Gastrocnemius medialis (tissue), 4 donors: ENCODE data around the gene ZNF619.

ENCODE experiments used
- POLR2A ChIP-seq, 2 donors: fragments of 450-650 bp; IDR thresholded peaks; one replicate each; pipeline ENCODE4 v1.6.1; 2017; ENCODE audit warnings: antibody characterized with exemption in 2 of 2, mild to moderate bottlenecking in 2 of 2, moderate library complexity in 2 of 2
- TF ChIP-seq, protein P1 (sequence below), 5 experiments: fragments of 450-650 bp in 3 of 5; fragments of 200-600 bp in 2 of 5; sonication (generic) in 2 of 5; IDR thresholded peaks in 4 of 5; conservative IDR thresholded peaks in 1 of 5; 1 replicate in 4 of 5; 2 replicates in 1 of 5; pipeline ENCODE4 v1.5.1; 2016 to 2019; ENCODE audit warnings: antibody characterized with exemption in 5 of 5, mild to moderate bottlenecking in 3 of 5, moderate library complexity in 3 of 5

- TF ChIP-seq, protein P1, sequence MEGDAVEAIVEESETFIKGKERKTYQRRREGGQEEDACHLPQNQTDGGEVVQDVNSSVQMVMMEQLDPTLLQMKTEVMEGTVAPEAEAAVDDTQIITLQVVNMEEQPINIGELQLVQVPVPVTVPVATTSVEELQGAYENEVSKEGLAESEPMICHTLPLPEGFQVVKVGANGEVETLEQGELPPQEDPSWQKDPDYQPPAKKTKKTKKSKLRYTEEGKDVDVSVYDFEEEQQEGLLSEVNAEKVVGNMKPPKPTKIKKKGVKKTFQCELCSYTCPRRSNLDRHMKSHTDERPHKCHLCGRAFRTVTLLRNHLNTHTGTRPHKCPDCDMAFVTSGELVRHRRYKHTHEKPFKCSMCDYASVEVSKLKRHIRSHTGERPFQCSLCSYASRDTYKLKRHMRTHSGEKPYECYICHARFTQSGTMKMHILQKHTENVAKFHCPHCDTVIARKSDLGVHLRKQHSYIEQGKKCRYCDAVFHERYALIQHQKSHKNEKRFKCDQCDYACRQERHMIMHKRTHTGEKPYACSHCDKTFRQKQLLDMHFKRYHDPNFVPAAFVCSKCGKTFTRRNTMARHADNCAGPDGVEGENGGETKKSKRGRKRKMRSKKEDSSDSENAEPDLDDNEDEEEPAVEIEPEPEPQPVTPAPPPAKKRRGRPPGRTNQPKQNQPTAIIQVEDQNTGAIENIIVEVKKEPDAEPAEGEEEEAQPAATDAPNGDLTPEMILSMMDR (IDR thresholded peaks at IDR 0.05 in 4 of 5, conservative IDR thresholded peaks at IDR 0.05 in 1 of 5) = no peak
- TF ChIP-seq POLR2A (IDR thresholded peaks at IDR 0.05) = no peak
These were observed 24.9 kb upstream of the ZNF619 start for GRCh38 chr3:40452057-40452456.
